Epidermal melanocyte (primary cell): ENCODE measurements around the gene KCNA5.
A peak's percentile ranks its signal among the peaks of the same experiment; 100 is the strongest.

Experiments used
- DNase-seq: peaks from one replicate; pipeline ENCODE4 v3.0.0; 2011; ENCODE audit warnings: low spot score; ENCODE audit not compliant: insufficient read length

KCNA5 gene

DNA sequence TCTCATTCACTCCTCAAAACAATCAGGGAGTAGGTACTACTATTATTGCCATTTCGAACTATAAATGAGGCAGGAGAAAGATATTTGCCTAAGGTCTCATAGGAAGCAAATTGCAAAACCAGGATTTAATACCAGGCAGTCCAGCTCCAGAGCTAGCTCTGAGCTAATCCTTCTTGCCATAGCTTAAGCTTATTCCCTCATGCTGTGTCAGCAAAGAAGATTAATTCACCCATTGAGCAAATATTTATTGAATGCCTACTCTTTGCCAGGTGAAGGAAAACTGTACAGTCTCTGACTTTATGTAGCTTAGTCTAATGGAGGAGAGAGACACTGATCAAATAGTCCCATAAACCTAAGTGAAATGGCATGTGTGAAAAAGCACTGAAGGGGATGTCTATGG lies 19.5 kb downstream of the KCNA5 start:
- DNase-seq: no peak

DNA sequence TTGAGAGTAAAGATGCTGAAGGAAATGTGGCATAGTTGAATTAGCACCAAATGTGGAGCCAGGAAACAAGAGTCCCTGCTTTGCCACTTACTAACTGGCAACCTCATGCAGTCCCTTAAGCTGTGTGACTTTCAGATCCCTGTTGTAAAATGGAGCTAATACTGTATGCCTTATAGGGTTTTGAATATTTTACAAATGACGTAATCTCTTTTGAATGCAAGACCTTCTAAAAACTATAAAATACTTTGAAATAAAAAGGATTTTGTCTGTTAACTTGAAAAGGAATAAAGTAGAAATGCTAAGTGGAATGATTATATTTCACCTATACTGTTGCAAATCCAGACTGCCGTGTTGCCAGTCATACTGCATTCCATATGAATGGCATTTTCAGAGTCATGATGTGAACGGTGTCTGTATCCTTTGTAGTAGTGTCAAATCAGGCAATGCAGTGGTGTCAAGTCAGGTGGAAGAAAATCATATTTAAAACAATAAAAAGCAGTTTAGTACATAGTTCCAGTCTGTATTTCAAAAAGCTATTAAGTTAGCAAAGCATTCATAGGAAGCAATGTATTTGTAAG lies 21.3 kb downstream of the KCNA5 start:
- no peak for DNase-seq

DNA sequence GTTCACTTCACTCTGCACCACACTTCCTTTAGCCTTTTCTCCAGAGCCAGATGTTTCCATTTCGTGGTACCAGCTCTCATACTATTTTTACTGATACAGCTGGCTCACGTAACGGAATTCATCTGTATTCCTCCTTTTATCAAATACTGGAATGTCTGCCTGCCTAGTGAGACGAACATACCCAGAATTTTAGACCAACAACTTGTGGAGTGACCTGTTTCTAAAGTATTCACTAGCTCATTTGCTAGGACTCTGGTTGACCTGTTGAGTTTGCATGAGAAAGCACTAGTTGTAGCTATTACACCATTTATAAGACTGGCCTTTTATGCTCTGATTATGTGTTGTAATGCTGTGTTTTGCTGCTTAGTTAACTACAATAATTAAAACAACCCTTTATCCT lies 22.6 kb downstream of the KCNA5 start:
- no peak for DNase-seq

DNA sequence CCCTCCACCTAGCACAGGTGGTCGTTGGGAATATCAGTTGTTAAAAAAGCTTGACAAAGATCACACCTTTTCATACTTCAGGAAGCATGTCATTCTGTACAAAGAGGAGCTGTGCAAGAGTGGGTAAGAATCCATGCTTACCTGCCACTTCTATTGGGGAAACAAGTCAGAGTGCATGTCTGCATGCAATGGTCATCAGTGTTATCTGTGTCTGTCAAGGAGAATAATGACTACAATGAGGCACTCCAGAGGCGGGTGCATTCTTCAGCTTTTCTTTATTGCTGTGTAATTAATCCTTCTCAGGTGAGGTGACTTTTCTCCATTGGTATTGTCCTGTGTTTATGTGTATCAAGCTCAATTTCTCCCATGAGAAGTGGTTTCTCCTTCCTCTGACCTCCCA lies 24.4 kb downstream of the KCNA5 start:
- DNase-seq: no peak

DNA sequence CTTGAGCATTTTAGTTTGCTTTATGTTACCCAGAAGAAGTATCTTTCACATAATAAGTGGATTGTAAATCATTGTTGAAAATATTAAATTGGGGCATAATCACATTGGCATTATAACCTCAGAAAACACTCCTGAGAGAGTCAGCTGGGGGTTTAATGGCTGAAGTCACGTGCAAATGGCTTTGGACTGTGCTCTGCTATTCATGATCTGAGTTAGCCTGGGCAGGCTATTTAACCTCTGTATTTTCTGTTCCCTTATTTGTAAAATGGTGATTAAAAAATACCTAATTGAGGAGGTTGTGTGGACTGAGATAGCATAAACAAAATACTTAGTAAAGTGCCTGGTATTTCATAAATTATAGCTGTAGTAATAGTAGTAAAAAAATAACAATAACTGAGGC lies 24.9 kb downstream of the KCNA5 start:
- DNase-seq: no peak

DNA sequence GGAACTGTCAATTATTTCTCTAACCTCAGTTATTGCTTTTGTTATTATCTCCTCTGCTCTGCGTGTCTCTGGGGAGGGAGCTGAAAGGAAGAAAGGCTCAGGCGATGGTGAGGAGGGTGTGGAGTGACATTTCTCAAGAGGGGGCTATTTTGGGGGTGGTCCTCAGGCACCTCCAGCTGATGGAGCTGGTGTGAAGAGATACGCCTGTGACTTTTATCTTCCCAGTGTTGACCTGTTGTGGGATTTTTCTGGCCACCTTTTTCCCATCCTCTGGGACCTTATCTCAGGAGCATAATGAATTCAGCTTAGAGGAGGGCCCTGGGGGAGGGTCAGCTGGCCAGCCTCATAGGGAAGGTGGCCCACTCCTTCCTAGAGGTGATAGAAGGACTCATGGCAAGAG lies 26.4 kb downstream of the KCNA5 start:
- no peak for DNase-seq

DNA sequence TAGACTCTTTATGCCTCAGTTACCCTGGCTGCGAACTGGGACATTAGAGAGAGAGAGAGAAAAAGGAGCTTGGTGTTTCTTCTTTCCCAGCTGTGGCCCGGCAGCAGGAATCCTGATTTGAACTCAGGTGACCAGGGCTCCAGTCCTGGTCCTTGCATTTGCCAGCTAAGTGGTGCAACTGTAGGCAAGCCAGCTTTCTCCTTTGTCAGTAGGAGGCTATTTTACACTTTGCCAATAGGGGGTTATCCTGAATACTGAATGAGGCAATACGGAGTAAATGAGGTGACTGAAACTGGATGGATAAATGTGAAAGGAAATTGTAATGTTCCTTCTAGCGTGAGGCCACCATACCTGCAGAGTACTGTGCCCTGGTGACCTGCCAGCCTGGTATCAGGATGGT lies 27.8 kb downstream of the KCNA5 start:
- no peak for DNase-seq

DNA sequence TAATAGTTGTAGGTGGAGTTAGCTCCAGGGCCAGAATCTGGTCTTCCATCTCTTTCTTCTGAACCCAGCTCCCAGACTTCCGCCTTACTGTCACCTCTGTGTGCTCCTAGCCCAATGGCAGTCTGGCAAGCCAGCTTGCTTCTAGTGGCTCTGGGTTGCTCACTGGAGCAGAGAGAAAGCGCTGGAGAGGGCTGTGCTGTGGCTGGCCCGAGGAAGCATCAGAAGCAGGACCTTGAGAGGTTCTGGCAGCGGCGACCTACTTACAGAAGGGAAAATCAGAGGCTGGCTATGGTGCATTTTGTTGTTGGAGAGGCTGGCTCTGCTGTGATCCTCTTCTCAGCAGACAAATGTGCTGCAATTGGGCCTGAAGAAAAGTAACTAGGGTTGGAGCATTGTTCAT lies 28.6 kb downstream of the KCNA5 start:
- DNase-seq: no peak

DNA sequence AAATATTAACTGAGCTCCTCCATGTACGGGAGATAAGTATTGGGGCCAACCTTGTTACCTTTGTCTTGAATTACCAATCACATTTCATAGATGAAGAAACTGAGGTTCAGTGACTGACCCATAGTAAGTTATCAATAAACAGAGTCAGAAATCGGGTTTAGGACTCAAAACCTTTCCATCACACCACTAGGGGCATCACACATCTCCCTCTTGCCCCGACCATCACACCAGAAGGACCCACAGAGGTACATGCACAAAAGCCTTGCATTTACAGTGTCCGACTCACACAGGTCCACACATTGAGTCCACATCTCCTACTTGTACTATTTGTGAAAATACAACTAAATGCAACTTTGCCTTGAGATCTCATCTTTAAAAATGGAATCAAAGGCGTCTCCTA lies 29.4 kb downstream of the KCNA5 start:
- DNase-seq: no peak

DNA sequence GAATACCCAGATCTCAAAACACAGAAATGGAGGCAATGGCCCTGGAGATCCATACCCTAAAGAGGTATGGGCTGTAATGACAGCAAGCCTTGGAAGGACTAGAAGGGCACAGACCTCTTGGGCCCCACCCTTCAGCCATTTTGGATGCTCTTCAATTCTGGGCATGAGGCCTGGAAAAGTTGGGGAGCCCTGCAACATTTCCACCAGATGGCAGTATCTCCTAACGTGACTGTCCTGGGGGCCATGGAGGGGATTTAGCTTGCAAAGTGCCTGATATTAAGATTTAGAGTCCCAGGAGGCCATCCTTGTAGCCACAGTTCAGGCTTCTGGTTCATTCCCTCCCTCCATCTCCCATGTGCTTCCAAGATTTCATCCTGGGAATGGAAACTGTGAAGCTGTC lies 30.2 kb downstream of the KCNA5 start:
- DNase-seq: no peak

DNA sequence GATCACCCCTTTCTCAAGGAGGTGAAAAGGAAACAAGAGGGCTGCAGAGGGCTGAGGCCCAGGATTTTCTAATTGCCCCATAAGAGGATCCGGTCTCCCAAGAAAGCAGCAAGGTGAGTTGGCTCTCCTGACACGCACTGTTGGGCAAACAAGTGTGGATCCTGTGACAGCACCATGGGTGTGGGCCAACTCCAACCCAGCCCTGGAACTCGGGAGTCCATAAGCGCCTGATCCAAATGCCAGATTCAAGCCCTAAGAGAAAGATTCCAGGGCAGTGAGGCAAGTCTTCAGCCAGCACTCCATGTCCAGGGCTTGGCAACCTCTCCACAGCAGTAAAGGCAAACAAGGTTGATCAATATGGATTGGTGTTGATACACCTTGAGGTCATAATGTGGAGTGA lies 33.1 kb downstream of the KCNA5 start:
- DNase-seq: no peak

DNA sequence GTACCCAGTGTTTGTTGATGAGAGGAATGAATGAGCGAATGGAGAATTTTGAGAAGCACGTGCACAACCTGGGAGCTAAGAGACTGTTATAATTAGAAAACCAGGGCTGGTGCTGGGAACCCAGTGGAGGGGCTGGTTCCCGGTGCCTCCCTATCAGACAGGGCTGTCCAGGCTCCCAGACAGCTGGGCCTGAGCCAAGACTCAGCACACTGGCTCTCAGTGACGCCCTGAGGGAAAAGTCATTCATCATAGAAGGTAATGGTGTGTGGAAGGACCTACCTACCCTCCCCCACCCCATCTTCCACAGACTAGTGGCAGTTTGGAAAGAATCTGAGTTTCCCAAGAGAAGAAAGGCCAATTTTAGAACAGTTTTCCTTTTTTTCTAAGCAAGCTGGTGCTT lies 34.7 kb downstream of the KCNA5 start:
- DNase-seq: no peak

DNA sequence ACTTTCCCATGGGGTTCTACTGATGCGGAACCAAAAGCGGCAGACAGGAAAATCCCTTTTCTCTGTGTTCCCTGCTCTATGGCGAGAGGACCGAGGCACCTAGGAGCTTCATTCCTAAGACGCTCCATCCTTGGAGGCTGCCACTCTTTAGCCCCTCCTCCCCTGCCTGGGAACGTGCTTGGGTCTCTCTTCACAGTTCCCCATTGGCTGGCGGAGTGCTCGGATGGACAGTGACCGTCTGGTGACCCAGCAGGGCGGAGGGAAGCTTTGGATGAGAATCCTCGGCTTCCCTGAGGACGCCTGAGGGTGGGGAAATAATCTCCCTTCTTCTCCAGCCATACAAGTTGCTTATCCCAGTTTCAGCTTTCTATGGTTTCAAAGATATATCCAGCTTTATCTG lies 37.3 kb downstream of the KCNA5 start:
- DNase-seq: no peak

DNA sequence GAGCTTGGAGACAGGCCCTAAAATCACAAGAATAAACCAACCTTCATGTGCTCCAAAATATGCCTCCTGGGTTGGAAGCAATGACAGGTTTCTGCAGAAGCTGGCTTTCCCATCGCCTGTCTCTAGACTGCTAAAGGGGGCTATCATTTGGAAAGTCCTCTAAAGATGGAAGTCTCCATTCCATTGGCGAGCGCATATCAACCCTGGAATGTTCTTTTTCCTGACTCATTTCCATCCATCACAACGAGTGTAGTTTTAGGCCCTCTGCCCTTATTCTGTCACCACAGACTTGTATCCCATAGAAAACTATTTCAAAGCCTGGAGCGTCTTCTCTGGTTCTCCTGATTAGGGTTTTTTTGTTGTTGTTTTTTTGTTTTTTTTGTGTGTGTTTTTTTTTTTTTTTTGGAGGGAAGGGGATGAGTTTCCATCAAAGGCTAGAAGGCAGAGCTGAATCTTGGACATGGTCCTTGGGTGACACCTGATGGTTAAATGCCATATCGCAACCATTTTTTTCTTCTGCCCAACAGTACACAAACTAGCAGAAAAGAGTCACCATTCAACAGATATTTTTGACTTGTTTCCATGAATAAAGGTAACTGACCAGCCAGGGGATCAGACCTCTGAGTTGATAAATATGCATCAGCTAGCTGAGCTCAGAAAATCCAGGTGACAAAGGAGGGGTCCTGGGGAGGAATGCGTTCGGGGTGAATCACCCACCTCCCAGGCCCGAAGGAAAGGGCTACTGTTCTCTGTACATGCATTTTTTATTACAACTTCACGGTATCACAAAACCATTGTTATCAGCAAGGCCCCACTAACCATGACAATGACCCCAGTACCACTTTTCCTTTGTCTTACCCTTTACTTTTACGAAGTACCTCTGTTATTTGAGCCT lies 40.5 kb downstream of the KCNA5 start:
- peak; percentile 71 for DNase-seq

DNA sequence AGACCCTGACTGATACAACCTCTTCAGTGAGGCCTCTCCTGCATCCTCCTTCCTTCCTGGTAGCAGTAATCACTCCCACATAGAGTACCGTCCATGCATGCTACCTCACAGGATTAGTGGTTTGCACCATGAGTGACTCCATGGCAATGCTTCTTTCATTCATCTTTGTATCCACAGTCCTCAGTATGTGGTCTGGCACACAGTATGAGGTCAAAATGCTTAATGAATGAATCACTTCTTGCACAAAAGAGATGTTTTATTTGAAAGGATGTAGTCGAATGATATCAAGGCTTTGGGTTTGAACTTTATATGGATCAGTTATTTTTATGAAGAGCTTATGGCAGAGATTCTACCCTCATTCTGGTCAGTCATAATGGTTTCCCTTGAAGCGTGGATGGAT lies 42.2 kb downstream of the KCNA5 start:
- DNase-seq: peak; percentile 43

DNA sequence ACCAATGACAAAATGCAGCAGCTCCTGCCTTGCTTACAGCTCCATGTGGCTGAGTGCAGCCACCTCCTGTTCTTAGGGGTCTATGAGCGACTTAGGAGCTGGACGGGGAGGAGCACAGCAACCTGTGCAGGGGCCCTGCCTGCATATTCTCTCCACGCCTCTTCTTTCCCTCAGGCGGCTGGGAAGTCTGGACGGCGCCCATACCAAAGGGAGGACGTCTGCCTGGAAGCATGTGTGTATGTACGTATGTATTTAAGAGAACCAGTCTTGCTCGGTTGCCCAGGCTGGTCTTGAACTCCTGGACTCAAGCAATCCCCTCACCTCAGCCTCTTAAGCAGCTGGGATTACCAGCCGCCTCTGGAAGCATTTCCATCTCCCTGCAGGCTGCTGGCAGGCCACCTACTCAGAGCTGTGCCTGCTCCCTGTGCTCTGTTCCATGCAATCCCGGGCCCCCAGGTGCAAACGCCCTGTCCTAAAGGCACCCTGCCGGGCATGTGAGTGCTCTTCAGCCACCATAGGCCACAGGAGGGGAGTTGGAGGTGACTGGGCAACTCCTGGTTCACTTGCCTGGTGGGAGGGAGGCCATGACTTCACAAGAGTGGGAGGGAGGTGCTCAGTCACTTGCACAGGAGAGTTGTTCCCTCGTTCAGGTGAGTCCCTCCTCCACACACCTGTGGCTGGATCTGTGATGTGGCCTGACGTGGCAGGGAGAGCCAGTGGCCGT lies 44.3 kb downstream of the KCNA5 start:
- DNase-seq: no peak

DNA sequence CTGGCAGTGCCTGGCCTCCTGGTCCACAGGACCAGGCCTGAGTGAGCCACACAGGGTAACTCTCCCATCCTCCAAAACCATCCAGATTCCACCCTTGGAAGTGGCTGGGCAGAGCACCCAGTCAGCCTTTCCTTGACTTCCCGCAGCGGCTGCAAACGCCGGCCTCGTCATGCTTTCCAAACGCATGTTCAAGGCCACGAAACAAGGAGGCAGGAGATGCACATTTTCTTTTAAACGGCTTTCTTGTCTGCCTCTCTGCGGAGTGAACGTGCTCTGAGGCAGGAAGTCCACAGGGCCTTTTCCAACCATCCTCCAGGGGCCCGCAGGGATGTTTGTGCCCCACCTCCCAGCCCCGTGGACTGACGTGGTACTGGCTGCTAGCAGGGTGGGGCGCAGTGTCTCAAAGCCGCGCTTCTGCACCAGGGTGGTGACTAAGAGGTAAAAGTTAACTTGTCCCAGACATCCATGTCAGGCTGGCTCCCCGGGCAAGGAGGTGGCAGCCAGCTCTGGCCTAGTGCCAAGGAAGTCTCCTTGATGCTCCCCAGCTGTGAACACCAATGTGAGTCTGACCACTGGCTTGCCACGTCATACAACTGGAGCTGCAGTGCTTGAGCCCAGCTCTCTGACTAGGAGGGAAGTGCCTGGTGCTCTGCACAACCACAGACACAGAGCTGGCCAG lies 45.0 kb downstream of the KCNA5 start:
- DNase-seq: peak; percentile 28

DNA sequence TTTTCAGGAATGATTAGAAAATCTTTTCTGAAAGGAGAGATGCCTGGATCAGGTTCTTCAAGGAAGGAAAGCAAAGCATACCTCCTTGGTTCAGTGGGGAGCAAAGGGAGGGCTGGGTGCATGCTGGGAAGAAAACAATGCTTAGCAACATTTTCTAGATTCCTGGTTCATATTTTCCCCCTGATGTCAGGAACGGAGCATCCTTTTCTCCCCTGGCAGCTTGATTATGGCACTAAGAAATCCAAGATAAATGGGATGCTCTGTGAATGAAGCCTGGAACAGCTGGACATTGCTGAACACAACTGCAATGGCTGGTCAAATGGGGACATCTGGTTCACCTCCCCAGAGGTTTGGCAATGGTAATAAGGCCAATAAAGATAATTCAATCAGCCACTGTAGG lies 50.9 kb downstream of the KCNA5 start:
- no peak for DNase-seq

DNA sequence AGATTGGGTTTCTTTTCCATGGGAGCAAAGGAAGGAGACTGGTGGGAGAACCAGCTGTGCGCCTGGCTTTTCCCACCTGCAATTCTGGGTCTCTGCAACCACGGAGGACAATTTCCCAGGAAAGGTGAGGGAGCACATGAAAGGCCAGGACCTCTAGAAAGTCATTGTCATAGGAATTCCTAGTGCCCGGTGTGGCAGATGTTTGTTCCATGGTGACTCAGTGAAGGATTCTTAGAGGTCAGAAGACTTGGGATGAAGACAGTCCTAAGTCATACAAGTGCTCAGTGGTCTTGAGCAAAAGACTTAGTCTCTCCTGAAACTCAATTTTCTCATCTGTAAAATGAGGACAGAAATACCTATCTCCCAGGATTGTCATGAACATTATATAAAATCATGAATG lies 51.3 kb downstream of the KCNA5 start:
- no peak for DNase-seq
